Mucosa of descending colon (tissue), 3 donors: ENCODE data around the gene MCUR1. TPM values are rescaled to one million over a fixed set of nuclear protein-coding genes. Genes with fewer than 3 reads are reported as not detected.
A peak's percentile ranks its signal among the peaks of the same experiment; 100 is the strongest.
"Not testable (repeated sequence)": the region's sequence is repeated elsewhere in the genome, so short reads cannot be mapped to it uniquely, and the experiment has no call there.

ENCODE experiments used
- ATAC-seq: fragments of 200-7000 bp; cut with Tn5 transposase; one replicate; pipeline ENCODE4 v1.9.1; 2020; ENCODE audit warnings: mild to moderate bottlenecking, moderate library complexity
- DNase-seq, 3 donors: peaks; one replicate each; pipeline ENCODE4 v3.0.0-alpha.2; 2020
- H3K36me3 ChIP-seq: fragments of 200-600 bp; one replicate; pipeline ENCODE4 v1.8.0; 2021; ENCODE audit warnings: low read depth, mild to moderate bottlenecking
- H3K4me1 ChIP-seq: fragments of 200-600 bp; one replicate; pipeline ENCODE4 v1.8.0; 2021; ENCODE audit warnings: low read depth, mild to moderate bottlenecking
- H3K4me3 ChIP-seq: fragments of 200-600 bp; one replicate; pipeline ENCODE4 v1.8.0; 2021; ENCODE audit warnings: mild to moderate bottlenecking
- H3K9me3 ChIP-seq: fragments of 200-600 bp; one replicate; pipeline ENCODE4 v1.8.0; 2021; ENCODE audit warnings: mild to moderate bottlenecking
- CTCF ChIP-seq: fragments of 200-600 bp; IDR thresholded peaks from one replicate; pipeline ENCODE4 v1.8.0; 2022; ENCODE audit warnings: antibody characterized with exemption, mild to moderate bottlenecking
- intact Hi-C, 2 donors: fragments of 100-400 bp; cut with DNase I in 1 of 2; cut with micrococcal nuclease in 1 of 2; formaldehyde crosslinking; loops; one replicate each; pipeline versions ENCODE4 v1.11.0 to v1.11.1; 2022; cut with DNase I, micrococcal nuclease
- long read RNA-seq, 2 donors: library from polyadenylated mRNA; unstranded; transcript quantifications; one replicate each; pipeline ENCODE4 v2.0.0, GENCODE V29; 2019 to 2021
- total RNA-seq, 3 donors: library from RNA; stranded (reverse); fragmentation: NEBNext Ultra II Directional in 2 of 3; extraction: Animal tissue kit (Norgen Biotek cat#: 25700) in 2 of 3; gene quantifications; one replicate each; pipeline versions ENCODE4 v1.2.1 to v1.2.4, GENCODE V29; 2021 to 2023
- donor health status: DM: no; HTN: no; CAD: no; lungs with moderate emphysema.
- donor health status: DM: no; HTN: no; CAD: no.
- donor health status: DM: no; HTN: yes; CAD: no.

The MCUR1 gene
- total RNA-seq = 10 to 100 TPM; 26.2 to 45.4 (median 33.6) TPM
- long read RNA-seq, donor 1, full-length matches to known transcripts = 21 of 28 reads
- long read RNA-seq, donor 1, partial matches to known transcripts = 0 of 28 reads
- long read RNA-seq, donor 1, other reads (novel, unspliced or antisense) = 7 of 28 reads
- long read RNA-seq, donor 2, full-length matches to known transcripts = 39 of 58 reads
- long read RNA-seq, donor 2, partial matches to known transcripts = 9 of 58 reads
- long read RNA-seq, donor 2, other reads (novel, unspliced or antisense) = 10 of 58 reads

GRCh38 chr6:13814176-13814937, at the start of gene MCUR1:
Gene MCUR1, minus strand, starts transcription at chr6:13814557. Its CDS starts 128 bp downstream, at chr6:13814429.
- TF ChIP-seq CTCF = no peak
- Histone ChIP-seq H3K36me3 (no peaks in the 10 kb centered on the region), H3K9me3 (no peaks in the 10 kb centered on the region), H3K4me3 (peak within 1 kb of the TSS; percentile 65), H3K4me1 (peaks cover 46% of the 10 kb centered on the region)
- ATAC-seq (peak; percentile 86), DNase-seq (peak; percentile 84 to 93 (median 92))
- intact Hi-C loops = no loop called here

- Histone ChIP-seq H3K4me3 (no peak overlapping the region), H3K36me3 (no peaks in the 10 kb centered on the region), H3K4me1 (no peaks in the 10 kb centered on the region), H3K9me3 (no peaks in the 10 kb centered on the region)
- no peak for TF ChIP-seq CTCF
- intact Hi-C loops = no loop called here
- DNase-seq (no peak), ATAC-seq (peak; percentile 48)
Measured at GRCh38 chr6:13863699-13864155, 49.4 kb upstream of the MCUR1 start.

GRCh38 chr6:13860556-13861185, 46.3 kb upstream of the MCUR1 start:
- H3K4me3 ChIP-seq, DNase-seq, intact Hi-C loops, H3K9me3 ChIP-seq, ATAC-seq, H3K36me3 ChIP-seq, H3K4me1 ChIP-seq: not testable (repeated sequence)

- no peaks in the 10 kb centered on the region for H3K36me3 ChIP-seq
- no peak overlapping the region for H3K4me3 ChIP-seq
- H3K4me1 ChIP-seq = no peaks in the 10 kb centered on the region
- ATAC-seq (no peak), DNase-seq (no peak)
- TF ChIP-seq CTCF = no peak
- intact Hi-C loops = no loop called here
- H3K9me3 ChIP-seq = no peaks in the 10 kb centered on the region
Measured at GRCh38 chr6:13859871-13860555, 45.7 kb upstream of the MCUR1 start.

GRCh38 chr6:13854716-13855250, 40.4 kb upstream of the MCUR1 start:
- Histone ChIP-seq H3K36me3 (no peaks in the 10 kb centered on the region), H3K9me3 (no peaks in the 10 kb centered on the region), H3K4me1 (no peaks in the 10 kb centered on the region), H3K4me3 (no peak overlapping the region)
- TF ChIP-seq CTCF = no peak
- intact Hi-C loops = no loop called here
- DNase-seq (no peak), ATAC-seq (no peak)
